ENCODE measurements around the gene AUTS2.
"Not testable (repeated sequence)": the region's sequence is repeated elsewhere in the genome, so short reads cannot be mapped to it uniquely, and the experiment has no call there.

The AUTS2 gene

DNA sequence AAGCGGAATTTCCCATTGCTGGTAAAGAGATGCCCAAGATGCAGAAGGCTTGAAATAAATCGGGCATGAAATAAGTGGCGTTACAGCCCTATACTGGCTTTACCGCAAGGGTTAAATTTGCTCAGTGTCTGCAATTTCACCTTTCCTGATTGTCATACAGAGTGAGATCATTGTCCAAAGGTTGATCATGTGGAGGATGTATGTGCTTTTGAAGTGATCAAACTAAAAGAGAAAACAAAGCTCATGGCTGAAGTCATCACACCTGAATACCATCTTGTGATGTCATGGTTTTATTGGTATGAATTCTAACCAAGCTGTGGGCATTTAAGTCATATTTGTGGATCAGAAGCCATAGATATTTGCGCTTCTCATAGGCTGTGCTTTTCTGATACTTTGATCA lies 635.5 kb downstream of the AUTS2 start:
- DNase-seq, result no peak

DNA sequence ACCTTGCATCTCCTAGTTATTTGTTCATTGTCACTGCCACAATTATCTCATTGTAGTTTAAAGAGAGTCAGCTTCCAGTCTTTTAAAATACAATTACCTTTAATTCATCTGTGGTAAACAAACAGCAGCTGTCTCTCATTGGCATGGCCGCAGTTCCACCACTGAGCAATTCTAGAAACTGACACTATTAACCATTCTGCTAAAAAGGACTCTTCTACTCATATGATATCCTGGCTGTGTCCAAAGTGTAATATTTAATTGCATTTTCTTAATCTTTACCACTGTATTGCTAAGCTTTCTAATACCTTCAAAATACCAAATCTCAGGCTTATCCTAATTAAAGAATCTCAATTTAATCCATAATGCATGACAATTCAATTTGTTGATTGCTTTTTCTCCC lies 639.0 kb downstream of the AUTS2 start:
- DNase-seq, result no peak

DNA sequence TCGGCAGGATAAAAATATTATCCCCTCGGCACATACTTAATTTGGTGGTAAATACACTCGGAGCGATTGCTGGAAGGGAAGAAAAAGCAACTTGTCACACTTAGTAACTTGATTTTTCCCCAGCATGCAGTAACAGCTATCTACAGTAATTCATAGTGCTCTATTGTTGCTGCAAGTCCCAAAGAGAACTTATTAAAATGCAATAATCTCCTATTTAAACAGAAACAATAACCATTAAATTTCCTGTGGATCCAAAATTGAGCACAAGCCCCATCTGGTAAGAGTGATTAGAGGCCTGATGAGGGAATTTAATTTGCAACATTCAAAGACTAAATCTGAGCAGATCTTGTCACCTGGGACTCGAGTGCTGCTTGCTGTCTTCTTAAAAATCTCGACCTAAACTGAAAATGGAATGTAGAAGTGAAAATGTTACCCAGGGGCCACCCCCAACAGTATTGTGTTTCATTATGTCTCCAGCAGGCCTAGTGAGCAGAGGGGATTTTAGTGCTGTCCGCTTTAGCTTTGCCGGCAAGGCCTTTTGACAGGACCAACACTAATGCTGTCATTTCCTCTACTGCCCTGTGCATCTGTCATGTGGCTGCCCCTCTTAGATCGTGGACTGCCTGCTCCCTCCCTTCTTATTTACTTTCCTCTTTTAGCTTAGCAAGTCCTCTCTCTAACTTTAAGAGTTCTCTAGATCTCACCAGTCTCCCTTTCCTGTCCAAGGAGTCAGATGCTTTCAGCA lies 639.7 kb downstream of the AUTS2 start:
- DNase-seq, result no peak

GRCh38 chr7:70239918-70240317 lies 641.6 kb downstream of the AUTS2 start:
- DNase-seq, result no peak

DNA sequence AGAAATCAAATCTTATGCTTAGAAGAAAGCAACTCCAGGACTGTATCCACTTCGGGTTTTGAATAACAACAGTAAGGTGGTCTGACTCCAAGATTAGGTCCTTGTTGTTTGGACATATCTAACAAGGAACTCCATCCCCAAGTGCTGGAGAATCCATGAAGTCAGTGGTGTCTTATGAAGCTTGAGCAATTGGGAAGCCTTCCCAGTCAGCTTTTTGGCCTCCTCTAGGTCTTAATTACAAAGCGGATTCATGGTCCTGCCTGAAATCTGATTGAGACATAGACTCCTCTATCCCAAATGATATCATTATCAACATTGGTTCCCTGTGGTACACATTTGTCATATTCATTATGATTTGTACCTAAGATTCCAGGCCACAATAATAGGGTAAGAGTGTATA lies 642.6 kb downstream of the AUTS2 start:
- no peak for DNase-seq

DNA sequence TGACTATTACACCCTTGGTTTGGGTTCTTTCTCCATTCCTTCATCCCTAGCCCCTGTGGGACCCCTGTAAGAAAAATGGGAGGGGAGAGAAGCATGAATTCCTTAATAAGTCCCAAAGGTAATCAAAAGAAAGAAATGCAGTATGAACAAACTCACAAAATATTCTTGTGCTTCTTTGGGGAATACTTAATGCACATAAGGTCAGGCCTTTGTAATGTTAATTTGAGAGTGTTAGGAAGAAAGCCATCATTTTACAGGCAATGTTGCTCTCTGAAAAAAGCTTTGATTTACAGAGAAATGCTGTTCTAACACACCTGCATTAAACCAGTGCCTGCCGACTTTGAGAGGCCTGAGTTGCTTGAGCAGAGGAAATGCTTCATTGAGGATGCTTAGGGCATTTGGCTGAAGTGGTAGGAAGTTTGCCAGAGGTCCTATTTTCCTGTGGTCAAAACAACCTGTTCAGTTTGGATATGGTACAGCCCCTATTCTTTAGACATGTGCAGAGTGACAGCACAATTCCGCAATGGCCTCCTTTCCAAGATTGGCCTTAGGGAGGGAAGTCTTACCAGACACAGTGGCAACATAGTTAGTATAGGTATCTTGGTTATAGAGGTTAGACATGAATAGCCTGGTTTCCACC lies 643.4 kb downstream of the AUTS2 start:
- no peak for DNase-seq

DNA sequence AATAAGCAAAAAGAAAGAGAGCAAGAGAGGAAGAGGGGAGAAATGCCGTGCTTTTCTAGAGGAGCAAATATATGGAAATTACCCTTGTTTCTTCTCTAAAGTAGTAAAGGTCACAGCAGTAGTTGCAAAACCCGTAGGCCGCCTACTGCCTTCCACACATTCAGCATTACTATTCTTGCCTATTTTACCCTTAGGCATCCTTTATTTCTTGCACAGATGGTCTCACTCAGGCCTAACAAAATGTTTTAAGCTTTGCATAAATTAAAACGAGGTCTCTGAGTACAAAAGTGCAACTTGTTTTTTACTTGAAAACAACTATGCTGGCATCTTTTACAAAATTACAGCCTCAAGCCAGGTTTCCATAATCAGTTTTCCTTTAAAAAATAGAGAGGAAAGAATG lies 644.6 kb downstream of the AUTS2 start:
- DNase-seq, result no peak

- no peak for DNase-seq
Measured at GRCh38 chr7:70243443-70243842, 645.2 kb downstream of the AUTS2 start.

DNA sequence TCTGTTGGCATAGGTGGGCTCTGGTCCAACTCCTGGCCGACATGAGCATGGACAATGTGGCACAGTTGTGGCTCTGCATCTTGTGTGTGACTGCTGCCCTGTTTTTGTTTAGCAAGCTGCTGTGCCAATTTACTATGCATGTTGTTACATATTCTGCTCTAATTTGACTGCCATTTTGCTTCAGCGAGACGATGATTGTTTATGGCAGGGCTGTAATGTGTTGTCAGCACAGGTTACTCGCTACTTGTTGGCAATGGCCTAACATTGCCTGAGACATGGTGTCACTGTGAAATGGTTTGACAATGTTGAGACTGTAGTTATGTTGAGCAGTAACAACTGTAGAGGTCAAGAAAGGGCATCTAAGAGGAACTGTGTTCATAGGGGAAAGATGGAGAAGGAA lies 659.6 kb downstream of the AUTS2 start:
- DNase-seq, result no peak

GRCh38 chr7:70259502-70259901 lies 661.2 kb downstream of the AUTS2 start:
- no peak for DNase-seq

DNA sequence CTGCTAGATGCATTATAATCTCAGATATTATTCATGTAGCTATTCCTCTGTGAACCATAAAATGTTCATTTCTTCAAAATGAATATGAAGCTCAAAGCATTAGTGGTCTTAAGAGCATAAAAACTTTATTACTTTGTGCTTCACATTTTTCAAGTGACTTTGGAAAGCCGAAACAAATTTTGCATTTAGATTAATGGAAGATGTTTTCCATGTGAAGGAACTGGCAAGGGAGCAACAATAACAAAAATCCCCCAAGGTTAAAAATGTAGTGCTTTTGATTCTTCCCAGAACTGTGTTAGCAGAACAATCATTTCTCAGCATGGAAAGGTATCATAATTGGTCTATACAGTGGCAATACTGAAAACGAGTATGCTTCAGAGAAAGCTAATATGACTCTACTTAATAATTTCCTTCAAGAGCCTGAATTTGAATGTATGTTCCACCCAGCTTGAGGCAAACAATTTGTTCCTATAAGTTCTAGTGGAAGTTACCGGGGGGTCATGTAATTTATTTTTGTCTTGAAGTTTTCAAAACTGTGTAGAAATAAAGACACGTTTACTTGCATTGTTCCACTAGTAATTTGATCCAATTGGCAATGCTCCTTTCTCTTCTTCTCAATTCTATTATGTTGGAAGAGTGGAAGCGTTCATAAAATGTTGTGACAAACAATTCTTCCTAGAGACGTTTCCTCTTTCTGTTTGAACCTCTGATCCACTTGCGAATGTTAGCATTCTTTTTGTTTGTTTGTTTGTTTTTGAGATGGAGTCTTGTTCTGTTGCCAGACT lies 665.4 kb downstream of the AUTS2 start:
- DNase-seq, result no peak

GRCh38 chr7:70266186-70266585 lies 667.9 kb downstream of the AUTS2 start:
- DNase-seq, result no peak

DNA sequence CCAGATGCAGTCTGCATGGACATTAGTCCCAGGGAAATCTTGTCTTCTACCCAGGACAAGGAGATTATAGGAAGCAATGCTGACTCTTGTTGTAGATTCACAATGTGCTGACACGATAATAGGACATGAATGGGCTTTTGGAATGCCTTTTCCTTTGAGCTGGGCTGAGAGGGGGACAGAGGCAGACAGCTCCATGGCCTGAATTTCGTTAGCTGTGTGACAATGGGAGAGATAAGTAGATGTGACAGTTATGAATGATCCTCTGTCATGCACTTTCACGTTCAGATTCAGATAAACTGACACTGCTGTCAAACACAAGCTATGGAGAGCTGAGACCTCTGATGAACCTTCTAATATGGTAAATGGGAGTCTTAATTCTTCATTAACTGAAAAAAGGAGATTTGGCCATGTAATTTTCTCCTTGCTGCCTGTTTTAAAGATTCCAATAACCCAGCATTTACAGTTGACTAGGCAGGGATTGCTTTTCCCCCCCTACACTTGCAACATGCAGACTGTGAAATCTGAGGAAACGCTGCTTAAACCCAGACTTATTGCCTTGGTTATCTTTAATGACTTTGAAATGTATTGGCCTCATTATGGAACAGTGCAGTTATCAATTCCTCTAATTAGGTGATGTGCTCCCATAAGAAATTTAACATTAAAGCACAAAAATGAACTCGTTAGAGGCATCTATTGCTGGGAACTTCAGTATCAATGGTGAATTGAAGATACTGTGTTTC lies 669.3 kb downstream of the AUTS2 start:
- DNase-seq, result no peak

GRCh38 chr7:70268179-70268578 lies 669.9 kb downstream of the AUTS2 start:
- no peak for DNase-seq

DNA sequence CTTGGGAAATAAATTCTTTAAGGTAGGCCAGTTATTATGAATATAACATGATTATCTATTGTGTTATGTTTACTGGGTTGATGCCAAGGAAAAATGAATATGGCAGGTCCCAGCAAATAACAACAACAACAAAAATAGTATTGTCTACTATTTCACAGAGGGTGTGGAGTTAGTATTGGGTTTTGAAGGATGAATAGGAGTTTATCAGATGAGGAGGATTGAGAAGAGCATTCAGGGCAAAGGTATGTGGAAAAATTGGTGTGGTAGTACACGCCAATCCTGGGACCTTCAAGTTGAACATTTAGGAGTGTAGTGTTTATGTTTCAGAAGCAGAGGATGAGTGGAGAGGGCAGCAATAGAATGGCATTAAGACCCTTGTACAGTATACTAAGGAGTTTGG lies 671.9 kb downstream of the AUTS2 start:
- DNase-seq, result no peak

- no peak for DNase-seq
Measured at GRCh38 chr7:70271617-70272081, 673.4 kb downstream of the AUTS2 start.

DNA sequence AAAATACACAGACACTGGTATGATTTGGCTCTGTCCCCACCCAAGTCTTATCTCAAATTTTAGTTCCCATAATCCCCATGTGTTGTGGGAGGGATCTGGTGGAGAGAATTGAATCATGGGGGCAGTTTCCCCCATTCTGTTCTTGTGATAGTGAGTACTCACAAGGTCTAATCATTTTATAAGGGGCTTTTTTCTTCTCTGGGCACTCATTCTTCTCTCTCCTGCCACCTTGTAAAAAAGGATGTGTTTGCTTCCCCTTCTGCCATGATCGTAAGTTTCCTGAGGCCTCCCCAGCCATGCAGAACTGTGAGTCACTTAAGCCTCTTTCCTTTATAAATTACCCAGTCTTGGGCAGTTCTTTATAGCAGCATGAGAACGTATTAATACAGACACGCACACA lies 677.3 kb downstream of the AUTS2 start:
- not testable (repeated sequence) for DNase-seq

- no peak for DNase-seq
Measured at GRCh38 chr7:70285187-70285586, 686.9 kb downstream of the AUTS2 start.

- DNase-seq, result no peak
Measured at GRCh38 chr7:70285854-70286253, 687.6 kb downstream of the AUTS2 start.

GRCh38 chr7:70288781-70289456 lies 690.6 kb downstream of the AUTS2 start:
- DNase-seq, result no peak

GRCh38 chr7:70292716-70293115 lies 694.4 kb downstream of the AUTS2 start:
- no peak for DNase-seq

- DNase-seq, result no peak
Measured at GRCh38 chr7:70294211-70294911, 696.1 kb downstream of the AUTS2 start.
